Breast epithelium (tissue), 4 donors: Measurements from ENCODE around the gene NUDT17. TPM values are rescaled to one million over a fixed set of nuclear protein-coding genes. Genes with fewer than 3 reads are reported as not detected.
"Not testable (repeated sequence)": the region's sequence is repeated elsewhere in the genome, so short reads cannot be mapped to it uniquely, and the experiment has no call there.

Experiments used
- DNase-seq, 2 donors: peaks; one replicate each; pipeline ENCODE4 v3.0.0-alpha.2; 2019; ENCODE audit warnings: low spot score in 2 of 2
- H3K27ac ChIP-seq, 2 donors: fragments of 200-600 bp; sonication (generic) in 1 of 2; one replicate each; pipeline ENCODE4 v1.5.1; 2016 to 2019; ENCODE audit warnings: mild to moderate bottlenecking in 1 of 2
- H3K27me3 ChIP-seq, 2 donors: fragments of 200-600 bp; sonication (generic) in 1 of 2; one replicate each; pipeline versions ENCODE4 v1.5.1 to v1.6.0; 2017 to 2019; ENCODE audit warnings: control low read depth in 1 of 2, mild to moderate bottlenecking in 1 of 2
- H3K36me3 ChIP-seq: fragments of 200-600 bp; one replicate; pipeline ENCODE4 v1.5.1; 2019
- H3K4me1 ChIP-seq, 2 donors: fragments of 200-600 bp; sonication (generic); one replicate each; pipeline ENCODE4 v1.5.1; 2016 to 2019; ENCODE audit warnings: control low read depth in 1 of 2
- H3K4me3 ChIP-seq, 3 donors: fragments of 200-600 bp; sonication (generic); 1 replicate in 2 of 3; 2 replicates in 1 of 3; pipeline ENCODE4 v1.5.1; 2016 to 2019; ENCODE audit warnings: mild to moderate bottlenecking in 3 of 3, moderate library complexity in 2 of 3
- H3K9me3 ChIP-seq, 2 donors: fragments of 200-600 bp; sonication (generic) in 1 of 2; one replicate each; pipeline ENCODE4 v1.5.1; 2016 to 2019; ENCODE audit warnings: control low read depth in 1 of 2
- CTCF ChIP-seq, 3 donors: fragments of 450-650 bp; IDR thresholded peaks; one replicate each; pipeline ENCODE4 v1.5.1; 2016 to 2017; ENCODE audit warnings: antibody characterized with exemption in 3 of 3, mild to moderate bottlenecking in 3 of 3, moderate library complexity in 3 of 3
- POLR2A ChIP-seq: fragments of 450-650 bp; IDR thresholded peaks from one replicate; pipeline ENCODE4 v1.6.1; 2016; ENCODE audit warnings: antibody characterized with exemption, mild to moderate bottlenecking, moderate library complexity
- POLR2AphosphoS5 ChIP-seq, 3 donors: sonication (generic); formaldehyde crosslinking; IDR thresholded peaks; one replicate each; pipeline ENCODE4 v1.6.1; 2017; ENCODE audit warnings: antibody characterized with exemption in 3 of 3
- intact Hi-C: fragments of 100-400 bp; cut with DNase I; formaldehyde crosslinking; loops from one replicate; pipeline ENCODE4 v1.15.1; 2023; ENCODE audit warnings: low total_unique reads
- total RNA-seq, 3 donors: library from RNA; depleted of rRNA; stranded (reverse); fragments of >200 nt; gene quantifications; one replicate each; pipeline ENCODE4 v1.1.0, GENCODE V29; 2016

Gene NUDT17
- total RNA-seq, 3 donors from 2014 or later, result 2.5 to 4.0 (median 3.3) TPM

DNA sequence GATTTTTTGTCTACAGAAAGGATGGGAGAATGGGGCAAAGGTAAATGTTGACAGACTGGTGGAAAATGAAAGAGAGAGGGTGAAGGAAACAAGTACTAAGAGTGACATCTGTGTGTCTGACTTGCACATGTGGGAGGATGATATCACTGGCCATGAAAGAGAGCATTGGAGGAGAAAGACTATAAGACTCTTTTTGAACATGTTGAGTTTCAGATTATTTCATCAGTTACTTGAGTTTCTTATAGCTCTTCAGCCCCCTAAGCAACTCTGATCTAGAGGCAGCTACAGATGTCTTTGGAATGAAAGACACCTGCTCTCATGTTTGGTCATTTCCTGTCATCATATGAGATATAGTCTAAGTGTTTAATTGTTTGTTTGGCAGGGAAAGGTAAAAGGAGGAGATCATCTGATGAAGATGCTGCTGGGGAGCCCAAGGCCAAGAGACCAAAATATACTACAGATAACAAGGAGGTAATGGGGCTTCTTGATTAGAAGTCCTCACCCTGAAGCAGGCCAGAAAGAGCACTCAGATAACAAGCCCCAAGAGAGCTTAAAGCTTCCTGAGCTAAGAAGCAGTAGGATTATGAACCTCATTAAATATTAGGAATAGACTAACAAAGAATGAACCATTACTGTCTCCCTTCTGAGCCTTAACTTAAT lies 16.9 kb upstream of the NUDT17 start:
- Histone ChIP-seq H3K4me3 (no peak overlapping the region), H3K36me3 (peaks cover 13% of the 10 kb centered on the region), H3K27ac (no peak overlapping the region), H3K9me3 (no peaks in the 10 kb centered on the region), H3K4me1 (peaks cover 0 to 9% of the 10 kb centered on the region in 2 donors), H3K27me3 (no peaks in the 10 kb centered on the region)
- TF ChIP-seq POLR2A, result no peak
- no peak for TF ChIP-seq POLR2AphosphoS5 (IDR thresholded peaks at IDR 0.05)
- no peak for TF ChIP-seq CTCF (IDR thresholded peaks at IDR 0.05)
- no peak for DNase-seq
- intact Hi-C loops, result no loop called here

- H3K36me3 ChIP-seq, result peaks cover 18% of the 10 kb centered on the region
- H3K4me3 ChIP-seq, H3K27me3 ChIP-seq, intact Hi-C loops, DNase-seq, H3K4me1 ChIP-seq, H3K9me3 ChIP-seq, H3K27ac ChIP-seq: not testable (repeated sequence)
Observed at GRCh38 chr1:145830810-145831209, 14.6 kb upstream of the NUDT17 start.

GRCh38 chr1:145837656-145838055 lies 7.8 kb upstream of the NUDT17 start:
- H3K36me3 ChIP-seq, result peaks cover 32% of the 10 kb centered on the region
- H3K27ac ChIP-seq, result no peak overlapping the region
- intact Hi-C loops, result no loop called here
- DNase-seq, result no peak
- no peak overlapping the region for H3K4me3 ChIP-seq
- H3K4me1 ChIP-seq, result no peaks in the 10 kb centered on the region
- H3K9me3 ChIP-seq, result no peaks in the 10 kb centered on the region
- H3K27me3 ChIP-seq, result no peaks in the 10 kb centered on the region
- TF ChIP-seq POLR2AphosphoS5 (IDR thresholded peaks at IDR 0.05) (no peak), CTCF (IDR thresholded peaks at IDR 0.05) (no peak), POLR2A (no peak)

- Histone ChIP-seq H3K27me3 (no peaks in the 10 kb centered on the region), H3K4me3 (no peak overlapping the region), H3K9me3 (no peaks in the 10 kb centered on the region), H3K27ac (no peak overlapping the region), H3K4me1 (no peaks in the 10 kb centered on the region), H3K36me3 (peaks cover 12% of the 10 kb centered on the region)
- intact Hi-C loops, result no loop called here
- DNase-seq, result no peak
- TF ChIP-seq POLR2A, result no peak
- no peak for TF ChIP-seq CTCF (IDR thresholded peaks at IDR 0.05)
- TF ChIP-seq POLR2AphosphoS5 (IDR thresholded peaks at IDR 0.05), result no peak
Observed at GRCh38 chr1:145843031-145843430, 2.4 kb upstream of the NUDT17 start.

GRCh38 chr1:145845144-145845513 lies 301 bp upstream of the NUDT17 start:
- no peak for DNase-seq
- TF ChIP-seq POLR2A (no peak), CTCF (IDR thresholded peaks at IDR 0.05) (no peak), POLR2AphosphoS5 (IDR thresholded peaks at IDR 0.05) (no peak)
- Histone ChIP-seq H3K27me3 (no peaks in the 10 kb centered on the region), H3K4me3 (peak overlapping the region; percentile 50 to 68 (median 58)), H3K4me1 (no peaks in the 10 kb centered on the region), H3K9me3 (no peaks in the 10 kb centered on the region), H3K36me3 (peaks cover 17% of the 10 kb centered on the region), H3K27ac (peak overlapping the region; percentile 74 to 82)
- intact Hi-C loops, result no loop called here
